H1 (cell line): Measurements from ENCODE around the gene EYA2. TPM values are rescaled to one million over a fixed set of nuclear protein-coding genes. Genes with fewer than 3 reads are reported as not detected.

Source experiments
- polyA plus RNA-seq, 7 experiments: library from polyadenylated mRNA; depleted of rRNA in 3 of 7; stranded (reverse) in 5 of 7; unstranded in 2 of 7; fragments of >200 nt in 5 of 7; fragments of 200-250 nt in 2 of 7; gene quantifications; 1 replicate in 5 of 7; 2 replicates in 1 of 7; 4 replicates in 1 of 7; pipeline versions ENCODE4 v1.2.1 to v1.2.3, GENCODE V29; 2011 to 2013; ENCODE audit warnings: missing spikeins in 2 of 7, mixed read lengths in 2 of 7
- total RNA-seq: library from RNA; stranded (reverse); fragmentation: NEBNext Ultra II Directional; extraction: Animal tissue kit (Norgen Biotek cat#: 25700); gene quantifications from 2 replicates; pipeline ENCODE4 v1.2.1, GENCODE V29; 2021
- TF ChIP-seq, protein P1 (sequence below): IDR thresholded peaks from 2 replicates; pipeline ENCODE4 v1.6.1; 2012; ENCODE audit warnings: low read length, inconsistent platforms

Gene EYA2
- total and polyA plus RNA-seq, 2 of the 8 experiments (the other 6 are each of a cell fraction or from before 2014, with no cell fraction given), result 1.6 to 1.7 TPM

DNA sequence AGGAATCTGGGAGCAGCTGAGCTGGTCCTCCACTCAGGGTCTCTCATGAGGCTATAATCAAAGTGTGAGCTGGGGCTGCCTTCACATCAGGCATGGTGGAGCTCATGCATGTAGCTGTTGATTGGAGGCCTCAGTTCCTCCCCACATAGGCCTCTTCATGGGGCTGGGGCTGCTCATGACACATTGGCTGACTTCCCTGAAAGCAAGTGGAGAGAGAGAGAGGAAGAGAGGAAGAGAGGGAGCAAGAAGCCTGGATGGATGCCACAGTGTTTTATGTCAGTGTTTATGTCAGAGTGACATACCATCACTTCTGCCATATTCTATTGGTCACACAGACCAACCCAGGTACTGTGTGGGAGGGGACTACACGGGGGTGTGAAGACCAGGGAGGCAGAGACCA, 43.8 kb downstream of the EYA2 start (continued):
- TF ChIP-seq, protein P1, sequence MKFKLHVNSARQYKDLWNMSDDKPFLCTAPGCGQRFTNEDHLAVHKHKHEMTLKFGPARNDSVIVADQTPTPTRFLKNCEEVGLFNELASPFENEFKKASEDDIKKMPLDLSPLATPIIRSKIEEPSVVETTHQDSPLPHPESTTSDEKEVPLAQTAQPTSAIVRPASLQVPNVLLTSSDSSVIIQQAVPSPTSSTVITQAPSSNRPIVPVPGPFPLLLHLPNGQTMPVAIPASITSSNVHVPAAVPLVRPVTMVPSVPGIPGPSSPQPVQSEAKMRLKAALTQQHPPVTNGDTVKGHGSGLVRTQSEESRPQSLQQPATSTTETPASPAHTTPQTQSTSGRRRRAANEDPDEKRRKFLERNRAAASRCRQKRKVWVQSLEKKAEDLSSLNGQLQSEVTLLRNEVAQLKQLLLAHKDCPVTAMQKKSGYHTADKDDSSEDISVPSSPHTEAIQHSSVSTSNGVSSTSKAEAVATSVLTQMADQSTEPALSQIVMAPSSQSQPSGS, result no peak
